Measurements from ENCODE around the gene MECP2.

- TF ChIP-seq POLR2A (IDR thresholded peaks at IDR 0.05; ENCODE audit: low read depth) = no peak
- no peak for TF ChIP-seq CTCF (IDR thresholded peaks at IDR 0.05)
- no peak for TF ChIP-seq POLR2AphosphoS5 (IDR thresholded peaks at IDR 0.05)
- no peak for TF ChIP-seq EP300 (IDR thresholded peaks at IDR 0.05)
These were observed 65.4 kb downstream of the MECP2 start for GRCh38 chrX:154032160-154032559.

Measured in esophagus muscularis mucosa (tissue), 4 donors.